Measurements from ENCODE around the gene ABHD12B.

GRCh38 chr14:50931559-50931958 lies 59.7 kb downstream of the ABHD12B start:
- TF ChIP-seq CTCF (conservative IDR thresholded peaks at IDR 0.05) (no peak), EZH2 (IDR thresholded peaks at IDR 0.05; ENCODE audit: low read depth) (no peak)

All from PC-9 (cell line).